Liver (tissue), 9 donors: Measurements from ENCODE around the gene MAP1LC3B2. TPM values are rescaled to one million over a fixed set of nuclear protein-coding genes. Genes with fewer than 3 reads are reported as not detected.

ENCODE experiments used
- DNase-seq: peaks from one replicate; pipeline ENCODE4 v3.0.0-alpha.2; 2017; ENCODE audit warnings: low spot score
- H3K27ac ChIP-seq, 2 donors: one replicate each; pipeline ENCODE4 v1.7.0; 2013; ENCODE audit warnings: inconsistent platforms in 2 of 2, low read length in 2 of 2, control low read depth in 1 of 2, low read depth in 1 of 2, mild to moderate bottlenecking in 1 of 2
- H3K27me3 ChIP-seq, 4 donors: one replicate each; pipeline versions ENCODE4 v1.6.1 to v1.7.0; 2013; ENCODE audit warnings: low read length in 3 of 4, inconsistent platforms in 1 of 4, mild to moderate bottlenecking in 1 of 4, moderate library complexity in 1 of 4; ENCODE audit not compliant: control insufficient read depth in 4 of 4, insufficient read depth in 4 of 4
- H3K36me3 ChIP-seq, 4 donors: one replicate each; pipeline versions ENCODE4 v1.6.1 to v1.7.0; 2013; ENCODE audit warnings: low read length in 3 of 4, mild to moderate bottlenecking in 3 of 4, low read depth in 1 of 4, moderate library complexity in 1 of 4; ENCODE audit not compliant: control insufficient read depth in 4 of 4, insufficient read depth in 3 of 4
- H3K4me1 ChIP-seq, 4 donors: one replicate each; pipeline versions ENCODE4 v1.6.1 to v1.7.0; 2013; ENCODE audit warnings: low read length in 3 of 4, mild to moderate bottlenecking in 3 of 4, moderate library complexity in 1 of 4; ENCODE audit not compliant: control insufficient read depth in 4 of 4, insufficient read depth in 4 of 4
- H3K4me3 ChIP-seq, 3 donors: one replicate each; pipeline versions ENCODE4 v1.6.1 to v1.7.0; 2013; ENCODE audit warnings: low read length in 3 of 3, control low read depth in 1 of 3, low read depth in 1 of 3, mild to moderate bottlenecking in 1 of 3
- H3K9ac ChIP-seq, 2 donors: one replicate each; pipeline ENCODE4 v1.7.0; 2013; ENCODE audit warnings: low read length in 2 of 2, mild to moderate bottlenecking in 2 of 2, moderate library complexity in 2 of 2, control low read depth in 1 of 2, low read depth in 1 of 2
- H3K9me3 ChIP-seq, 4 donors: one replicate each; pipeline versions ENCODE4 v1.6.1 to v1.7.0; 2013; ENCODE audit warnings: low read length in 3 of 4; ENCODE audit not compliant: control insufficient read depth in 4 of 4
- EGR1 ChIP-seq, 2 donors: IDR thresholded peaks; 2 replicates each; pipeline ENCODE4 v1.6.1; 2016 to 2018; ENCODE audit warnings: antibody characterized with exemption in 2 of 2, low read depth in 2 of 2
- FOXA1 ChIP-seq: IDR thresholded peaks from 2 replicates; pipeline ENCODE4 v1.6.1; 2016; ENCODE audit warnings: antibody characterized with exemption
- FOXA2 ChIP-seq: IDR thresholded peaks from 2 replicates; pipeline ENCODE4 v1.6.1; 2016; ENCODE audit warnings: antibody characterized with exemption
- HNF4A ChIP-seq, 2 donors: conservative IDR thresholded peaks; 2 replicates each; pipeline ENCODE4 v1.6.1; 2016; ENCODE audit warnings: antibody characterized with exemption in 2 of 2, mild to moderate bottlenecking in 2 of 2
- HNF4G ChIP-seq: IDR thresholded peaks from 2 replicates; pipeline ENCODE4 v1.6.1; 2016; ENCODE audit warnings: antibody characterized with exemption
- JUND ChIP-seq, 2 donors: IDR thresholded peaks; 2 replicates each; pipeline ENCODE4 v1.6.1; 2016; ENCODE audit warnings: antibody characterized with exemption in 2 of 2
- NR2F2 ChIP-seq: IDR thresholded peaks from 2 replicates; pipeline ENCODE4 v1.6.1; 2016; ENCODE audit warnings: antibody characterized with exemption
- RAD21 ChIP-seq, 2 donors: IDR thresholded peaks; 2 replicates each; pipeline ENCODE4 v1.6.1; 2016; ENCODE audit warnings: antibody characterized with exemption in 2 of 2, mild to moderate bottlenecking in 2 of 2
- REST ChIP-seq: IDR thresholded peaks from 2 replicates; pipeline ENCODE4 v1.6.1; 2016; ENCODE audit warnings: antibody characterized with exemption, mild to moderate bottlenecking
- RXRA ChIP-seq, 2 donors: IDR thresholded peaks; 2 replicates each; pipeline ENCODE4 v1.6.1; 2017 to 2018; ENCODE audit warnings: antibody characterized with exemption in 2 of 2, mild to moderate bottlenecking in 1 of 2
- SP1 ChIP-seq: IDR thresholded peaks from 2 replicates; pipeline ENCODE4 v1.6.1; 2018; ENCODE audit warnings: antibody characterized with exemption, mild to moderate bottlenecking
- TAF1 ChIP-seq: conservative IDR thresholded peaks from 2 replicates; pipeline ENCODE4 v1.6.1; 2016; ENCODE audit warnings: antibody characterized with exemption, mild to moderate bottlenecking
- YY1 ChIP-seq: IDR thresholded peaks from 2 replicates; pipeline ENCODE4 v1.6.1; 2016; ENCODE audit warnings: antibody characterized with exemption, mild to moderate bottlenecking
- WGBS: extraction: QIAGEN DNeasy Blood & Tissue Kit; methylation state at CpG from one replicate; pipeline ENCODE4 v1.1.7; 2013; 5-methylcytosine and 5-hydroxymethylcytosine counted together
- polyA plus RNA-seq, 2 donors: library from polyadenylated mRNA; stranded (reverse) in 1 of 2; unstranded in 1 of 2; fragments of 200-250 nt in 1 of 2; fragments of >200 nt in 1 of 2; fragmentation: Nextera tagmentation in 1 of 2; extraction: Ambion mirVana in 1 of 2; gene quantifications; one replicate each; pipeline versions ENCODE4 v1.2.1 to v1.2.3, GENCODE V29; 2013 to 2015
- total RNA-seq, 2 donors: library from RNA; depleted of rRNA; stranded (reverse); fragments of >200 nt; gene quantifications; one replicate each; pipeline ENCODE4 v1.2.3, GENCODE V29; 2014
- TF ChIP-seq, protein P1 (sequence below): fragments of 150-350 bp; IDR thresholded peaks from 2 replicates; pipeline ENCODE4 v1.5.1; 2017; ENCODE audit warnings: improper control_type of control experiment, low read depth, low read length; ENCODE audit not compliant: missing input control
- TF ChIP-seq, protein P2 (sequence below): IDR thresholded peaks from 2 replicates; pipeline ENCODE4 v1.6.1; 2016; ENCODE audit warnings: antibody characterized with exemption
- TF ChIP-seq, protein P3 (sequence below): IDR thresholded peaks from 2 replicates; pipeline ENCODE4 v1.6.1; 2016; ENCODE audit warnings: antibody characterized with exemption
- TF ChIP-seq, protein P4 (sequence below): IDR thresholded peaks from 2 replicates; pipeline ENCODE4 v1.6.1; 2016; ENCODE audit warnings: antibody characterized with exemption
- donor health status: healthy.
- donor health status: healthy.
- donor health status: healthy.
- donor health status: healthy.
- donor health status: healthy.

Gene MAP1LC3B2
- total and polyA plus RNA-seq, 4 donors, result 1.3 to 7.7 TPM; not detected in 2

GRCh38 chr12:116529686-116530085 is 29.5 kb upstream of the MAP1LC3B2 start:
- Histone ChIP-seq H3K27me3 (no peaks in the 10 kb centered on the region), H3K27ac (no peak overlapping the region), H3K4me1 (peaks cover 5 to 29% (median 20%) of the 10 kb centered on the region in 4 donors), H3K4me3 (no peak overlapping the region), H3K9me3 (no peaks in the 10 kb centered on the region), H3K36me3 (no peaks in the 10 kb centered on the region), H3K9ac (no peak overlapping the region)
- DNase-seq, result no peak
- WGBS, result 92% methylated on average over 2 of the region's 2 CpGs
- TF ChIP-seq REST (no peak), HNF4A (conservative IDR thresholded peaks at IDR 0.05) (no peak), SP1 (no peak)

DNA sequence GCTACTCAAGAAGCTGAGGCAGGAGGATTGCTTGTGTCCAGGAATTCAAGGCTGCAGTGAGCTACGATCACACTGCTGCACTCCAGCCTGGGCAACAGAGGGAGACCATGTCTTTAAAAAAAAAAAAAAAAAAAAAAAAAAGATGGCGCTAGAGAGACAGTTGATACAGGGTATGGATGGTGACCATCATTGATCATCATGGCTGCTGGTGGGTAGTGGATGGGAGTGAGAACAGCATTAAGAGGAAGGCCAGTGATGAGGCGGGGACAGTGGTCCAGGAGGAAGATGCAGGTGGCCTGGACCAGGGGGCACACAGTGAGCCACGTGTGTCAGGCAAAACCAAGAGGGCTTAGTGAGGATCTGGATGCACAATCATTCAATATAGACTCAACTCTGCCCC is 26.8 kb upstream of the MAP1LC3B2 start:
- WGBS, result 77% methylated on average over 4 of the region's 4 CpGs
- H3K27ac ChIP-seq, result no peak overlapping the region
- H3K9me3 ChIP-seq, result no peaks in the 10 kb centered on the region
- no peak for DNase-seq
- H3K9ac ChIP-seq, result no peak overlapping the region
- TF ChIP-seq JUND (IDR thresholded peaks at IDR 0.05) (no peak), TAF1 (no peak), FOXA2 (no peak), FOXA1 (no peak), HNF4A (conservative IDR thresholded peaks at IDR 0.05) (no peak), SP1 (no peak), RAD21 (IDR thresholded peaks at IDR 0.05) (no peak), NR2F2 (no peak), RXRA (IDR thresholded peaks at IDR 0.05) (no peak), REST (no peak), EGR1 (IDR thresholded peaks at IDR 0.05; ENCODE audit: low read depth in 2 of 2) (no peak), HNF4G (no peak), YY1 (no peak)
- TF ChIP-seq, protein P1, sequence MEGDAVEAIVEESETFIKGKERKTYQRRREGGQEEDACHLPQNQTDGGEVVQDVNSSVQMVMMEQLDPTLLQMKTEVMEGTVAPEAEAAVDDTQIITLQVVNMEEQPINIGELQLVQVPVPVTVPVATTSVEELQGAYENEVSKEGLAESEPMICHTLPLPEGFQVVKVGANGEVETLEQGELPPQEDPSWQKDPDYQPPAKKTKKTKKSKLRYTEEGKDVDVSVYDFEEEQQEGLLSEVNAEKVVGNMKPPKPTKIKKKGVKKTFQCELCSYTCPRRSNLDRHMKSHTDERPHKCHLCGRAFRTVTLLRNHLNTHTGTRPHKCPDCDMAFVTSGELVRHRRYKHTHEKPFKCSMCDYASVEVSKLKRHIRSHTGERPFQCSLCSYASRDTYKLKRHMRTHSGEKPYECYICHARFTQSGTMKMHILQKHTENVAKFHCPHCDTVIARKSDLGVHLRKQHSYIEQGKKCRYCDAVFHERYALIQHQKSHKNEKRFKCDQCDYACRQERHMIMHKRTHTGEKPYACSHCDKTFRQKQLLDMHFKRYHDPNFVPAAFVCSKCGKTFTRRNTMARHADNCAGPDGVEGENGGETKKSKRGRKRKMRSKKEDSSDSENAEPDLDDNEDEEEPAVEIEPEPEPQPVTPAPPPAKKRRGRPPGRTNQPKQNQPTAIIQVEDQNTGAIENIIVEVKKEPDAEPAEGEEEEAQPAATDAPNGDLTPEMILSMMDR, result no peak
- TF ChIP-seq, protein P2, sequence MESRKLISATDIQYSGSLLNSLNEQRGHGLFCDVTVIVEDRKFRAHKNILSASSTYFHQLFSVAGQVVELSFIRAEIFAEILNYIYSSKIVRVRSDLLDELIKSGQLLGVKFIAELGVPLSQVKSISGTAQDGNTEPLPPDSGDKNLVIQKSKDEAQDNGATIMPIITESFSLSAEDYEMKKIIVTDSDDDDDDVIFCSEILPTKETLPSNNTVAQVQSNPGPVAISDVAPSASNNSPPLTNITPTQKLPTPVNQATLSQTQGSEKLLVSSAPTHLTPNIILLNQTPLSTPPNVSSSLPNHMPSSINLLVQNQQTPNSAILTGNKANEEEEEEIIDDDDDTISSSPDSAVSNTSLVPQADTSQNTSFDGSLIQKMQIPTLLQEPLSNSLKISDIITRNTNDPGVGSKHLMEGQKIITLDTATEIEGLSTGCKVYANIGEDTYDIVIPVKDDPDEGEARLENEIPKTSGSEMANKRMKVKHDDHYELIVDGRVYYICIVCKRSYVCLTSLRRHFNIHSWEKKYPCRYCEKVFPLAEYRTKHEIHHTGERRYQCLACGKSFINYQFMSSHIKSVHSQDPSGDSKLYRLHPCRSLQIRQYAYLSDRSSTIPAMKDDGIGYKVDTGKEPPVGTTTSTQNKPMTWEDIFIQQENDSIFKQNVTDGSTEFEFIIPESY, result no peak
- TF ChIP-seq, protein P3, sequence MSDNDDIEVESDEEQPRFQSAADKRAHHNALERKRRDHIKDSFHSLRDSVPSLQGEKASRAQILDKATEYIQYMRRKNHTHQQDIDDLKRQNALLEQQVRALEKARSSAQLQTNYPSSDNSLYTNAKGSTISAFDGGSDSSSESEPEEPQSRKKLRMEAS, result no peak
- TF ChIP-seq, protein P4, sequence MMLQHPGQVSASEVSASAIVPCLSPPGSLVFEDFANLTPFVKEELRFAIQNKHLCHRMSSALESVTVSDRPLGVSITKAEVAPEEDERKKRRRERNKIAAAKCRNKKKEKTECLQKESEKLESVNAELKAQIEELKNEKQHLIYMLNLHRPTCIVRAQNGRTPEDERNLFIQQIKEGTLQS, result no peak
- H3K36me3 ChIP-seq, result no peaks in the 10 kb centered on the region
- H3K27me3 ChIP-seq, result no peaks in the 10 kb centered on the region
- no peak overlapping the region for H3K4me3 ChIP-seq
- H3K4me1 ChIP-seq, result peaks cover 5 to 18% (median 14%) of the 10 kb centered on the region in 4 donors
